Naive thymus-derived CD4-positive, alpha-beta T cell (primary cell): ENCODE measurements around the gene DTNA. TPM values are rescaled to one million over a fixed set of nuclear protein-coding genes. Genes with fewer than 3 reads are reported as not detected.

ENCODE experiments used
- ATAC-seq: fragments of 150-1000 bp; cut with Tn5 transposase; 2 replicates; pipeline ENCODE4 v1.10.0; 2021; ENCODE audit warnings: mild to moderate bottlenecking, moderate library complexity
- CTCF ChIA-PET: fragments of 350-600 bp; sonication (Branson Sonifier 250); formaldehyde crosslinking; loops from one replicate; lab custom pipeline; 2021; ENCODE audit warnings: antibody characterized with exemption; lab: Charles Lee
- POLR2A ChIA-PET: fragments of 350-600 bp; sonication (Branson Sonifier 250); formaldehyde crosslinking; loops from one replicate; lab custom pipeline; 2021; ENCODE audit warnings: antibody characterized with exemption, inconsistent platforms; lab: Charles Lee
- DNase-seq, 9 donors: peaks; one replicate each; pipeline versions ENCODE4 v3.0.0 to v3.0.0-alpha.2; 2020 to 2022; ENCODE audit warnings: mixed read lengths in 1 of 9
- H3K27ac ChIP-seq: one replicate; pipeline ENCODE4 v1.7.0; 2013; ENCODE audit warnings: mild to moderate bottlenecking, low read depth, low read length, moderate library complexity
- H3K27me3 ChIP-seq, 2 donors: one replicate each; pipeline ENCODE4 v1.7.0; 2013; ENCODE audit warnings: low read length in 2 of 2, mild to moderate bottlenecking in 2 of 2, moderate library complexity in 2 of 2; ENCODE audit not compliant: control insufficient read depth in 2 of 2, insufficient read depth in 2 of 2
- H3K36me3 ChIP-seq, 3 experiments: 1 replicate in 2 of 3; 2 replicates in 1 of 3; pipeline ENCODE4 v1.7.0; 2013; ENCODE audit warnings: low read length in 3 of 3, mild to moderate bottlenecking in 3 of 3, moderate library complexity in 1 of 3; ENCODE audit not compliant: insufficient read depth in 3 of 3, control insufficient read depth in 2 of 3
- H3K4me1 ChIP-seq, 2 donors: one replicate each; pipeline ENCODE4 v1.7.0; 2013; ENCODE audit warnings: low read length in 2 of 2, mild to moderate bottlenecking in 2 of 2, moderate library complexity in 1 of 2; ENCODE audit not compliant: control insufficient read depth in 2 of 2, insufficient read depth in 2 of 2
- H3K4me3 ChIP-seq: 2 replicates; pipeline ENCODE4 v1.7.0; 2013; ENCODE audit warnings: mild to moderate bottlenecking, low read length
- H3K9me3 ChIP-seq, 3 experiments: 1 replicate in 2 of 3; 2 replicates in 1 of 3; pipeline ENCODE4 v1.7.0; 2013; ENCODE audit warnings: low read length in 3 of 3; ENCODE audit not compliant: control insufficient read depth in 2 of 3
- H3K27ac Mint-ChIP-seq, 9 donors: one replicate each; pipeline ENCODE4 v1.8.0; 2020 to 2022; ENCODE audit warnings: mixed read lengths in 9 of 9, mild to moderate bottlenecking in 8 of 9, moderate library complexity in 5 of 9, inconsistent platforms in 2 of 9
- H3K27me3 Mint-ChIP-seq, 5 donors: one replicate each; pipeline ENCODE4 v1.8.0; 2021 to 2022; ENCODE audit warnings: mixed read lengths in 5 of 5, mild to moderate bottlenecking in 1 of 5
- H3K36me3 Mint-ChIP-seq, 5 donors: one replicate each; pipeline ENCODE4 v1.8.0; 2020 to 2022; ENCODE audit warnings: mixed read lengths in 5 of 5, mild to moderate bottlenecking in 3 of 5, inconsistent platforms in 1 of 5
- H3K4me1 Mint-ChIP-seq, 7 donors: one replicate each; pipeline ENCODE4 v1.8.0; 2020 to 2022; ENCODE audit warnings: mixed read lengths in 7 of 7, mild to moderate bottlenecking in 3 of 7, inconsistent platforms in 1 of 7
- H3K4me3 Mint-ChIP-seq, 10 donors: one replicate each; pipeline ENCODE4 v1.8.0; 2020 to 2022; ENCODE audit warnings: mild to moderate bottlenecking in 10 of 10, mixed read lengths in 10 of 10, moderate library complexity in 6 of 10, inconsistent platforms in 2 of 10
- H3K9me3 Mint-ChIP-seq, 11 donors: one replicate each; pipeline ENCODE4 v1.8.0; 2020 to 2022; ENCODE audit warnings: mixed read lengths in 11 of 11, mild to moderate bottlenecking in 4 of 11, inconsistent platforms in 1 of 11, moderate library complexity in 1 of 11
- intact Hi-C, 2 donors: fragments of 100-400 bp; cut with micrococcal nuclease; formaldehyde crosslinking; loops; one replicate each; pipeline ENCODE4 v1.15.1; 2023
- polyA plus RNA-seq, 2 donors: library from polyadenylated mRNA; unstranded; fragments of 300-500 nt; fragmentation: Illumina TruSeq; gene quantifications; one replicate each; pipeline ENCODE4 v1.2.3, GENCODE V29; 2021
- total RNA-seq, 6 experiments: library from RNA in 5 of 6; stranded (reverse) in 5 of 6; gene quantifications; 1 replicate in 5 of 6; 2 replicates in 1 of 6; pipeline ENCODE4 v1.2.3 and lab custom pipeline; 2021 to 2026

DTNA gene
- total and polyA plus RNA-seq, 7 experiments from 2014 or later, result 0.49 to 1.5 (median 0.63) TPM; not detected in 3

DNA sequence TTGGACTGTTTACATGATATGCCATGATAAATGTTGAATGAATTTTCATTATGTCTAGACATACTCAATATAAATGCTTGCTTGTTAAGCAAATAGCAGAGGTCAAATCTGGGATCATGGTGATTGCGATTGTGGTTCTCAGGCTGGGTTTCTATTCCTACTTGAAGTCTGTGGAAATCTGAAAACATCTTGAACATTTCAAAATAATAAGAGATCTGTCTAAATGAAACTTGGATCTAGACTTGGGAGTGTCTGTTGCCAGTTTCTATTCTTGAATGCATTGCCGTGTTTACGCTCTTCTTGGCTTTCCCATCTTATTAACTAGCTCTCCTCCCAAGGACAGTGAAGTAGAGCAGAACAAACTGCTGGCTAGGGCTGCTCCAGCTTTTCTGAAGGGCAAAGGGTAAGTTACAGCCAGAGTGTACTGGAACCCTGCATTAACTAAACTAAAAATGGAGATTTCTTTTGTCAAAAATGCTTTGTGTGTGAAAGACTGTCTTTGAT, 127.7 kb downstream of the DTNA start:
- H3K9me3 ChIP-seq, result no peaks in the 10 kb centered on the region
- DNase-seq, result no peak
- H3K4me1 ChIP-seq, result no peaks in the 10 kb centered on the region
- no peak overlapping the region for H3K27ac ChIP-seq
- intact Hi-C loops, result no loop called here
- no peak overlapping the region for H3K4me3 Mint-ChIP-seq
- H3K4me1 Mint-ChIP-seq, result peaks cover 0 to 11% (median 0%) of the 10 kb centered on the region in 7 donors
- H3K27me3 ChIP-seq, result no peaks in the 10 kb centered on the region
- ChIA-PET CTCF (no interaction called here), POLR2A (interaction anchor here (0.6 kb wide), 1 partner anchor 85 kb away, joined by 3 read pairs; no protein-coding TSS in a partner anchor)
- no peak overlapping the region for H3K27ac Mint-ChIP-seq
- no peak overlapping the region for H3K4me3 ChIP-seq
- no peaks in the 10 kb centered on the region for H3K36me3 ChIP-seq
- no peak for ATAC-seq
- peaks cover 0 to 7% (median 0%) of the 10 kb centered on the region in 11 donors for H3K9me3 Mint-ChIP-seq
- H3K27me3 Mint-ChIP-seq, result peaks cover 4 to 24% (median 9%) of the 10 kb centered on the region in 5 donors
- H3K36me3 Mint-ChIP-seq, result peaks cover 0 to 2% (median 0%) of the 10 kb centered on the region in 5 donors

DNA sequence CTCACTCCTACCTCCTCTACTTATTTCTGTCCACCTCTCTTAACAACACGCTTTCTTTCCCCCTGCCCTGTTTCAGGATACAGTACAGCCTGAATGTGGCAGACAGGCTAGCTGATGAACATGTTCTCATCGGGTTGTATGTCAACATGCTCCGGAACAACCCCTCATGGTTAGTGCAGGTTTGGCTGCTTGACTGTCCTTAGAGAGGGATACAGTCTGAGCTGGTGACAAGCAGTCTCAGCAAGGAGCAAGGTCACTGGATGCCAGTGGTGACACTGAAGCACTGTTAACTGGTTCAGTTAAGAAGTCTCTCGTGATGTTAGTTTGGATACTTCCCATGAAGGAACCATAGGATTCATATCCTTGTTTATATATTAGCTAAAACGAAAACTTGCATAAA, 128.6 kb downstream of the DTNA start:
- Mint-ChIP-seq H3K4me1 (peaks cover 0 to 11% (median 0%) of the 10 kb centered on the region in 7 donors), H3K36me3 (peaks cover 0 to 2% (median 0%) of the 10 kb centered on the region in 5 donors), H3K27me3 (peaks cover 4 to 24% (median 9%) of the 10 kb centered on the region in 5 donors), H3K9me3 (peaks cover 0 to 7% (median 0%) of the 10 kb centered on the region in 11 donors), H3K27ac (no peak overlapping the region), H3K4me3 (no peak overlapping the region)
- Histone ChIP-seq H3K4me1 (no peaks in the 10 kb centered on the region), H3K4me3 (no peak overlapping the region), H3K36me3 (no peaks in the 10 kb centered on the region), H3K27ac (no peak overlapping the region), H3K27me3 (no peaks in the 10 kb centered on the region), H3K9me3 (no peaks in the 10 kb centered on the region)
- intact Hi-C loops, result no loop called here
- ATAC-seq (no peak), DNase-seq (no peak)
- POLR2A ChIA-PET, result no interaction called here
- CTCF ChIA-PET, result no interaction called here

- ATAC-seq, result no peak
- no peak overlapping the region for H3K27ac ChIP-seq
- no peaks in the 10 kb centered on the region for H3K36me3 ChIP-seq
- H3K4me1 ChIP-seq, result no peaks in the 10 kb centered on the region
- CTCF ChIA-PET, result no interaction called here
- Mint-ChIP-seq H3K9me3 (peaks cover 0 to 5% (median 0%) of the 10 kb centered on the region in 11 donors), H3K27me3 (peaks cover 4 to 32% (median 7%) of the 10 kb centered on the region in 5 donors), H3K4me1 (peaks cover 0 to 7% (median 0%) of the 10 kb centered on the region in 7 donors), H3K27ac (no peak overlapping the region), H3K36me3 (no peaks in the 10 kb centered on the region), H3K4me3 (no peak overlapping the region)
- no peak for DNase-seq
- intact Hi-C loops, result no loop called here
- no peak overlapping the region for H3K4me3 ChIP-seq
- POLR2A ChIA-PET, result interaction anchor here (0.7 kb wide), 1 partner anchor 156 kb away, joined by 3 read pairs; no protein-coding TSS in a partner anchor
- no peaks in the 10 kb centered on the region for H3K27me3 ChIP-seq
- no peaks in the 10 kb centered on the region for H3K9me3 ChIP-seq
Observed at GRCh38 chr18:34840256-34840826, 130.2 kb downstream of the DTNA start.

DNA sequence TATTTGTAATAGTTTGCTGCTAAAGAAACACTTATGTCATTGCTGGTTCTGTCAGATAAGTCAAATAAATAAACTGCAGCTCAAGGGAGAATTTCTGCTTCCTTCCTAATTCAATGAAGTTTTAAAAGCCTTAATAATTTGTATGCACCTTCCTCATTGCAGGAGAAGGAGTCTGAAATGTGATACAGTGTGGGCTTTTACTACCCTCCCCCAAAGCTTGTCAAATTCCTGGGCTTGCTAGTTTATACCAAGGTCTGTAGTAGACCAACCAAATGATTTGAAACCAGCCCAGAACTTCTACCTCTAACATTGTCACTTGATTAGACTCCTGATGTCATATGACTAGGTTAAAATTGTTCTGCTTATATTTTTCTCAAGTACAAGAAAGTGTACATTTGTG, 131.8 kb downstream of the DTNA start:
- Histone ChIP-seq H3K27ac (no peak overlapping the region), H3K4me1 (no peaks in the 10 kb centered on the region), H3K9me3 (no peaks in the 10 kb centered on the region), H3K36me3 (no peaks in the 10 kb centered on the region), H3K4me3 (no peak overlapping the region), H3K27me3 (no peaks in the 10 kb centered on the region)
- Mint-ChIP-seq H3K27me3 (peaks cover 4 to 33% (median 7%) of the 10 kb centered on the region in 5 donors), H3K4me3 (no peak overlapping the region), H3K9me3 (peaks cover 0 to 3% (median 0%) of the 10 kb centered on the region in 11 donors), H3K27ac (no peak overlapping the region), H3K4me1 (no peaks in the 10 kb centered on the region), H3K36me3 (no peaks in the 10 kb centered on the region)
- DNase-seq (no peak), ATAC-seq (no peak)
- ChIA-PET CTCF (interaction anchor here (0.5 to 0.7 kb wide), 2 partner anchors 184 to 300 kb away, joined by 3 to 4 read pairs; no protein-coding TSS in a partner anchor), POLR2A (no interaction called here)
- intact Hi-C loops, result no loop called here

DNA sequence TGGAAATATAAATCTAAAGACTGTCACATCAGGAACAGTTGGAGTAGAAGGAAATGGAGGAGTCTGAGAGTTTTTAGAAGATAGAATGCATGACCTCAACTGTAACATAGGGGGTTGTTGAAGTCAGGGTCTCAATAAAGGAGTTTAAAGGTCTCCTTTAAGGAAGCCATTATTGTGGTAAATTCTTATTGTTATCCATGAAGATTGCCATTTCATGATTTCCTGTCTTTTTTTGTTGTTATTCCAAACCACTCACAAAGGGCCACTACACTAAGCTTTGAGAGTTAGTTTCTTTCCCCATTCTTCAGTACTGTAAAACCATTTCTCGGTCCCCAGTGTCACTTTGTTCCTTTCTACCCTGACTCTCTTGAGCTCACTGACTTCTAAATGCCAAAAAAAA, 134.0 kb downstream of the DTNA start:
- Mint-ChIP-seq H3K36me3 (no peaks in the 10 kb centered on the region), H3K4me3 (no peak overlapping the region), H3K9me3 (peaks cover 0 to 6% (median 0%) of the 10 kb centered on the region in 11 donors), H3K27me3 (peaks cover 4 to 40% (median 7%) of the 10 kb centered on the region in 5 donors), H3K4me1 (no peaks in the 10 kb centered on the region), H3K27ac (no peak overlapping the region)
- Histone ChIP-seq H3K4me3 (no peak overlapping the region), H3K27me3 (no peaks in the 10 kb centered on the region), H3K4me1 (no peaks in the 10 kb centered on the region), H3K27ac (no peak overlapping the region), H3K9me3 (no peaks in the 10 kb centered on the region), H3K36me3 (no peaks in the 10 kb centered on the region)
- ChIA-PET CTCF (no interaction called here), POLR2A (no interaction called here)
- intact Hi-C loops, result no loop called here
- ATAC-seq, result no peak
- no peak for DNase-seq

DNA sequence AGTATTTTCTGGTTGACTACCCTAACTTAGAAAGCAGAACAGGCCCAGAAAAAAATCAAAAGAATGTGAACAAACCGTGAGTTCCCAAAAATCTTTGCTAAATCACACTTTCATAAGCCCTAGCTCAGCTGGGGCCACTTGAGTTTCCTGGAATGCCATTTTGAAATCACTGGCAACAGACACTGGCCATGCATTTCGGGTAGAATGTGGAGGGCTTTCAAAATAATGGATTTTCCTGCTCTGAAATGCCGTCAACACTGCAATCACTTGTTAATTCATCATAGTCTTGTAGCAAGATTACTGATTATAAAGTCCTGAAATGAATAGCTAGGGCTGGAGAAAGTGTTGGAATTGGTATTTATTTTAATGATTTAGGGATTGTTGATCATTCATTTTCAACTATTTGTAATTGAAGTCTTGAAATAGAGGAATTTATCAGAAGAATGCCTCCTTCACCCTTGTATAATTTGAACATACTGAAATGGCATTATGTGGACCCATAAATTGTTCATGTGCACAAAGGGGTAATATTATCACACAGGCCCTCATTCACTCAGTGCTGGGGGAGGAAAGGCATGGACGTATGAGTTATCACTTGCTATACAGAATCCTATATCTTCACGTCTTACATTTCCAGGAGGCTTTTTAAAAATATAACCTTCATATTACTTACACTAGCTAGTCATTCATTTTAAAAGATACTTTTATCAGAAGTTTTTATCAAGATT, 134.8 kb downstream of the DTNA start:
- Histone ChIP-seq H3K9me3 (no peaks in the 10 kb centered on the region), H3K36me3 (no peaks in the 10 kb centered on the region), H3K4me1 (no peaks in the 10 kb centered on the region), H3K27ac (no peak overlapping the region), H3K27me3 (no peaks in the 10 kb centered on the region), H3K4me3 (no peak overlapping the region)
- no peak overlapping the region for H3K27ac Mint-ChIP-seq
- intact Hi-C loops, result no loop called here
- H3K36me3 Mint-ChIP-seq, result no peaks in the 10 kb centered on the region
- peaks cover 3 to 39% (median 7%) of the 10 kb centered on the region in 5 donors for H3K27me3 Mint-ChIP-seq
- H3K4me3 Mint-ChIP-seq, result no peak overlapping the region
- H3K9me3 Mint-ChIP-seq, result peaks cover 0 to 6% (median 0%) of the 10 kb centered on the region in 11 donors
- DNase-seq (no peak), ATAC-seq (no peak)
- no peaks in the 10 kb centered on the region for H3K4me1 Mint-ChIP-seq
- ChIA-PET CTCF (no interaction called here), POLR2A (no interaction called here)
